CD8-positive, alpha-beta memory T cell (primary cell): Measurements from ENCODE around the gene C5AR1. TPM values are rescaled to one million over a fixed set of nuclear protein-coding genes. Genes with fewer than 3 reads are reported as not detected.
A peak's percentile ranks its signal among the peaks of the same experiment; 100 is the strongest.
"Not testable (repeated sequence)": the region's sequence is repeated elsewhere in the genome, so short reads cannot be mapped to it uniquely, and the experiment has no call there.

Experiments
- CTCF ChIA-PET: fragments of 350-600 bp; sonication (Branson Sonifier 250); formaldehyde crosslinking; loops from one replicate; lab custom pipeline; 2021; ENCODE audit warnings: antibody characterized with exemption; lab: Charles Lee
- POLR2A ChIA-PET: fragments of 350-600 bp; sonication (Branson Sonifier 250); formaldehyde crosslinking; loops from one replicate; lab custom pipeline; 2021; ENCODE audit warnings: antibody characterized with exemption; lab: Charles Lee
- DNase-seq, 5 donors: peaks; one replicate each; pipeline versions ENCODE4 v3.0.0 to v3.0.0-alpha.2; 2020 to 2022; ENCODE audit warnings: mixed read lengths in 1 of 5
- H3K27ac ChIP-seq: one replicate; pipeline ENCODE4 v1.7.0; 2013; ENCODE audit warnings: low read depth, mild to moderate bottlenecking, low read length, moderate library complexity
- H3K27me3 ChIP-seq: 2 replicates; pipeline ENCODE4 v1.7.0; 2013; ENCODE audit warnings: low read length, mild to moderate bottlenecking; ENCODE audit not compliant: insufficient read depth, poor library complexity, severe bottlenecking
- H3K36me3 ChIP-seq: 2 replicates; pipeline ENCODE4 v1.7.0; 2013; ENCODE audit warnings: mild to moderate bottlenecking, low read length, moderate library complexity; ENCODE audit not compliant: insufficient read depth
- H3K4me1 ChIP-seq: 2 replicates; pipeline ENCODE4 v1.7.0; 2013; ENCODE audit warnings: mild to moderate bottlenecking, low read length, moderate library complexity; ENCODE audit not compliant: insufficient read depth
- H3K4me3 ChIP-seq: 2 replicates; pipeline ENCODE4 v1.7.0; 2013; ENCODE audit warnings: mild to moderate bottlenecking, low read length
- H3K9me3 ChIP-seq: 2 replicates; pipeline ENCODE4 v1.7.0; 2013; ENCODE audit warnings: mild to moderate bottlenecking, low read length
- H3K27ac Mint-ChIP-seq, 8 donors: one replicate each; pipeline ENCODE4 v1.8.0; 2020 to 2021; ENCODE audit warnings: mixed read lengths in 8 of 8, mild to moderate bottlenecking in 6 of 8, inconsistent platforms in 3 of 8, moderate library complexity in 3 of 8
- H3K27me3 Mint-ChIP-seq, 2 donors: one replicate each; pipeline ENCODE4 v1.8.0; 2020 to 2021; ENCODE audit warnings: mixed read lengths in 2 of 2, mild to moderate bottlenecking in 1 of 2, moderate library complexity in 1 of 2
- H3K36me3 Mint-ChIP-seq, 3 donors: one replicate each; pipeline ENCODE4 v1.8.0; 2020 to 2021; ENCODE audit warnings: mixed read lengths in 3 of 3, inconsistent platforms in 1 of 3, mild to moderate bottlenecking in 1 of 3
- H3K4me1 Mint-ChIP-seq, 3 donors: one replicate each; pipeline ENCODE4 v1.8.0; 2020 to 2021; ENCODE audit warnings: mixed read lengths in 3 of 3, inconsistent platforms in 1 of 3, mild to moderate bottlenecking in 1 of 3
- H3K4me3 Mint-ChIP-seq, 7 donors: one replicate each; pipeline ENCODE4 v1.8.0; 2020 to 2021; ENCODE audit warnings: mixed read lengths in 7 of 7, mild to moderate bottlenecking in 6 of 7, moderate library complexity in 4 of 7, inconsistent platforms in 2 of 7
- H3K9me3 Mint-ChIP-seq, 5 donors: one replicate each; pipeline ENCODE4 v1.8.0; 2020 to 2022; ENCODE audit warnings: mixed read lengths in 5 of 5, mild to moderate bottlenecking in 3 of 5, moderate library complexity in 2 of 5, inconsistent platforms in 1 of 5
- polyA plus RNA-seq: library from polyadenylated mRNA; unstranded; fragments of 300-500 nt; fragmentation: Illumina TruSeq; gene quantifications from one replicate; pipeline ENCODE4 v1.2.3, GENCODE V29; 2021
- total RNA-seq, 2 experiments: library from RNA; stranded (reverse); gene quantifications; one replicate each; pipeline ENCODE4 v1.2.3, GENCODE V29; 2021

C5AR1 gene
- total RNA-seq (1 to 10 TPM; 1.3 to 1.8 TPM), polyA plus RNA-seq (not detected)

- POLR2A ChIA-PET: no interaction called here
- DNase-seq: no peak
- no peak within 1 kb of the TSS for H3K4me3 ChIP-seq
Measured at GRCh38 chr19:47309608-47310007, at the start of gene C5AR1. Gene C5AR1 (plus strand): TSS chr19:47309861. CDS start chr19:47309896, 35 bp downstream.

GRCh38 chr19:47260476-47260875 is 49.2 kb upstream of the C5AR1 start:
- peak overlapping the region in 2 of 8 donors; percentile 58 to 72 for H3K27ac Mint-ChIP-seq
- DNase-seq: no peak
- POLR2A ChIA-PET: no interaction called here

More at GRCh38 chr19:47309608-47310007, at the start of gene C5AR1:
- Mint-ChIP-seq H3K4me3 (no peak within 1 kb of the TSS), H3K27me3 (peaks cover 12 to 29% of the 10 kb centered on the region in 2 donors), H3K4me1 (peaks cover 4 to 6% (median 5%) of the 10 kb centered on the region in 3 donors), H3K9me3 (no peaks in the 10 kb centered on the region), H3K27ac (peak within 1 kb of the TSS in 3 of 8 donors; percentile 47 to 59 (median 54)), H3K36me3 (no peaks in the 10 kb centered on the region)
- H3K9me3 ChIP-seq: no peaks in the 10 kb centered on the region
- no peaks in the 10 kb centered on the region for H3K36me3 ChIP-seq
- no peak within 1 kb of the TSS for H3K27ac ChIP-seq
- H3K27me3 ChIP-seq: peaks cover 2% of the 10 kb centered on the region
- CTCF ChIA-PET: interaction anchor here (1.1 kb wide), 1 partner anchor 77 kb away, joined by 3 read pairs; no protein-coding TSS in a partner anchor
- peaks cover 6% of the 10 kb centered on the region for H3K4me1 ChIP-seq

GRCh38 chr19:47261946-47262793 is 47.5 kb upstream of the C5AR1 start:
- Histone ChIP-seq H3K36me3 (peaks cover 36% of the 10 kb centered on the region), H3K4me1 (peaks cover 19% of the 10 kb centered on the region)
- H3K4me3 ChIP-seq, H3K27me3 ChIP-seq, DNase-seq, H3K27ac ChIP-seq, H3K9me3 ChIP-seq, H3K27me3 Mint-ChIP-seq, H3K9me3 Mint-ChIP-seq, H3K4me3 Mint-ChIP-seq: not testable (repeated sequence)
- peak overlapping the region in 1 of 8 donors; percentile 40 for H3K27ac Mint-ChIP-seq
- ChIA-PET CTCF (interaction anchor here (1.5 kb wide), 1 partner anchor 87 kb away, joined by 3 read pairs; the partner anchor contains the start of gene DHX34), POLR2A (interaction anchor here (0.6 to 0.7 kb wide), 2 partner anchors 12 to 585 kb away, joined by 3 to 5 read pairs; no protein-coding TSS in a partner anchor)
- H3K4me1 Mint-ChIP-seq: peaks cover 28 to 37% (median 32%) of the 10 kb centered on the region in 3 donors
- peaks cover 3 to 74% (median 19%) of the 10 kb centered on the region in 3 donors for H3K36me3 Mint-ChIP-seq

More at GRCh38 chr19:47260476-47260875, 49.2 kb upstream of the C5AR1 start:
- Mint-ChIP-seq H3K9me3 (no peaks in the 10 kb centered on the region), H3K36me3 (peaks cover 3 to 66% (median 19%) of the 10 kb centered on the region in 3 donors), H3K27me3 (peaks cover 0 to 1% of the 10 kb centered on the region in 2 donors), H3K4me3 (no peak overlapping the region), H3K4me1 (peaks cover 34 to 47% (median 37%) of the 10 kb centered on the region in 3 donors)
- H3K4me3 ChIP-seq: no peak overlapping the region
- CTCF ChIA-PET: interaction anchor here (0.5 to 0.7 kb wide), 2 partner anchors 11 to 50 kb away, joined by 3 read pairs; no protein-coding TSS in a partner anchor
- peaks cover 23% of the 10 kb centered on the region for H3K4me1 ChIP-seq
- no peak overlapping the region for H3K27ac ChIP-seq
- no peaks in the 10 kb centered on the region for H3K27me3 ChIP-seq
- peaks cover 27% of the 10 kb centered on the region for H3K36me3 ChIP-seq
- H3K9me3 ChIP-seq: no peaks in the 10 kb centered on the region

GRCh38 chr19:47264629-47265028 is 45.0 kb upstream of the C5AR1 start:
- H3K4me1 Mint-ChIP-seq: peaks cover 6 to 15% (median 14%) of the 10 kb centered on the region in 3 donors
- peaks cover 22% of the 10 kb centered on the region for H3K36me3 ChIP-seq

GRCh38 chr19:47266401-47266941 is 43.2 kb upstream of the C5AR1 start:
- no peak overlapping the region for H3K27ac Mint-ChIP-seq

More at GRCh38 chr19:47264629-47265028, 45.0 kb upstream of the C5AR1 start:
- Histone ChIP-seq H3K27me3 (no peaks in the 10 kb centered on the region), H3K9me3 (no peaks in the 10 kb centered on the region), H3K4me3 (no peak overlapping the region), H3K4me1 (no peaks in the 10 kb centered on the region), H3K27ac (no peak overlapping the region)
- ChIA-PET CTCF (no interaction called here), POLR2A (no interaction called here)
- peaks cover under 1 to 69% (median 9%) of the 10 kb centered on the region in 3 donors for H3K36me3 Mint-ChIP-seq
- no peaks in the 10 kb centered on the region for H3K27me3 Mint-ChIP-seq
- H3K27ac Mint-ChIP-seq: no peak overlapping the region
- H3K9me3 Mint-ChIP-seq: no peaks in the 10 kb centered on the region
- H3K4me3 Mint-ChIP-seq: no peak overlapping the region
- DNase-seq: no peak

GRCh38 chr19:47267350-47267759 is 42.3 kb upstream of the C5AR1 start:
- POLR2A ChIA-PET: interaction anchor here (0.5 kb wide), 1 partner anchor 263 kb away, joined by 4 read pairs; no protein-coding TSS in a partner anchor
- no peaks in the 10 kb centered on the region for H3K4me1 ChIP-seq
- CTCF ChIA-PET: no interaction called here
- H3K27me3 ChIP-seq: no peaks in the 10 kb centered on the region
- no peak overlapping the region for H3K4me3 ChIP-seq
- no peaks in the 10 kb centered on the region for H3K9me3 ChIP-seq
- Mint-ChIP-seq H3K4me1 (peaks cover 1 to 10% (median 6%) of the 10 kb centered on the region in 3 donors), H3K36me3 (peaks cover 0 to 68% (median 12%) of the 10 kb centered on the region in 3 donors), H3K9me3 (no peaks in the 10 kb centered on the region), H3K4me3 (no peak overlapping the region), H3K27me3 (no peaks in the 10 kb centered on the region), H3K27ac (peak overlapping the region in 1 of 8 donors; percentile 32)
- no peak overlapping the region for H3K27ac ChIP-seq
- peaks cover 21% of the 10 kb centered on the region for H3K36me3 ChIP-seq
- DNase-seq: no peak

More at GRCh38 chr19:47266401-47266941, 43.2 kb upstream of the C5AR1 start:
- H3K36me3 Mint-ChIP-seq: peaks cover 0 to 70% (median 12%) of the 10 kb centered on the region in 3 donors
- no peak overlapping the region for H3K27ac ChIP-seq
- H3K36me3 ChIP-seq: peaks cover 21% of the 10 kb centered on the region
- POLR2A ChIA-PET: no interaction called here
- no peaks in the 10 kb centered on the region for H3K9me3 ChIP-seq
- no peak overlapping the region for H3K4me3 Mint-ChIP-seq
- no peaks in the 10 kb centered on the region for H3K27me3 ChIP-seq
- no peaks in the 10 kb centered on the region for H3K27me3 Mint-ChIP-seq
- no peak overlapping the region for H3K4me3 ChIP-seq
- CTCF ChIA-PET: no interaction called here
- H3K4me1 Mint-ChIP-seq: peaks cover 0 to 7% (median 3%) of the 10 kb centered on the region in 3 donors
- no peaks in the 10 kb centered on the region for H3K4me1 ChIP-seq
- no peaks in the 10 kb centered on the region for H3K9me3 Mint-ChIP-seq
- no peak for DNase-seq

GRCh38 chr19:47268028-47268427 is 41.6 kb upstream of the C5AR1 start:
- peaks cover 8 to 17% (median 13%) of the 10 kb centered on the region in 3 donors for H3K4me1 Mint-ChIP-seq
- peak overlapping the region in 1 of 7 donors; percentile 24 for H3K4me3 Mint-ChIP-seq
- Histone ChIP-seq H3K27ac (no peak overlapping the region), H3K4me3 (no peak overlapping the region), H3K27me3 (no peaks in the 10 kb centered on the region), H3K36me3 (peaks cover 21% of the 10 kb centered on the region), H3K4me1 (peaks cover 6% of the 10 kb centered on the region), H3K9me3 (no peaks in the 10 kb centered on the region)
- DNase-seq: no peak
- POLR2A ChIA-PET: no interaction called here
- CTCF ChIA-PET: no interaction called here
- H3K36me3 Mint-ChIP-seq: peaks cover 0 to 62% (median 10%) of the 10 kb centered on the region in 3 donors
- no peaks in the 10 kb centered on the region for H3K27me3 Mint-ChIP-seq
- no peak overlapping the region for H3K27ac Mint-ChIP-seq
- H3K9me3 Mint-ChIP-seq: no peaks in the 10 kb centered on the region
